C4-2B (cell line): ENCODE measurements around the gene MAB21L2.

ENCODE experiments used
- CTCF ChIP-seq: fragments of 450-650 bp; conservative IDR thresholded peaks from 2 replicates; pipeline ENCODE4 v1.5.1; 2017; ENCODE audit warnings: mild to moderate bottlenecking
- ZFX ChIP-seq: fragments of 450-650 bp; IDR thresholded peaks from 2 replicates; pipeline ENCODE4 v1.6.1; 2017

- TF ChIP-seq CTCF (no peak), ZFX (no peak)
Measured at GRCh38 chr4:150562250-150562649, 19.7 kb upstream of the MAB21L2 start.
